CD4-positive, alpha-beta T cell (primary cell): ENCODE results near the gene FSCN2. TPM values are rescaled to one million over a fixed set of nuclear protein-coding genes. Genes with fewer than 3 reads are reported as not detected.

Source experiments
- ATAC-seq: fragments of 200-7000 bp; cut with Tn5 transposase; one replicate; pipeline ENCODE4 v1.10.0; 2022; ENCODE audit warnings: mild to moderate bottlenecking; ENCODE audit not compliant: poor library complexity
- CTCF ChIA-PET: fragments of 350-600 bp; sonication (Branson Sonifier 250); formaldehyde crosslinking; loops from one replicate; lab custom pipeline; 2021; ENCODE audit warnings: antibody characterized with exemption, inconsistent platforms; lab: Charles Lee
- POLR2A ChIA-PET: fragments of 350-600 bp; sonication (Branson Sonifier 250); formaldehyde crosslinking; loops from one replicate; lab custom pipeline; 2021; ENCODE audit warnings: antibody characterized with exemption, inconsistent platforms; lab: Charles Lee
- DNase-seq, 14 experiments: peaks; one replicate each; pipeline ENCODE4 v3.0.0-alpha.2; 2013 to 2020; ENCODE audit warnings: mixed read lengths in 2 of 14
- H3K27ac ChIP-seq, 2 donors: one replicate each; pipeline versions ENCODE4 v1.5.1 to v1.7.0; 2013; ENCODE audit warnings: low read length in 2 of 2, low read depth in 1 of 2, mild to moderate bottlenecking in 1 of 2
- H3K27me3 ChIP-seq, 2 experiments: 1 replicate in 1 of 2; 2 replicates in 1 of 2; pipeline versions ENCODE4 v1.6.1 to v1.7.0; 2013; ENCODE audit warnings: low read length in 2 of 2, control low read depth in 1 of 2, mild to moderate bottlenecking in 1 of 2, moderate library complexity in 1 of 2; ENCODE audit not compliant: insufficient read depth in 2 of 2, control insufficient read depth in 1 of 2
- H3K36me3 ChIP-seq: one replicate; pipeline ENCODE4 v1.6.1; 2013; ENCODE audit warnings: low read length, control low read depth; ENCODE audit not compliant: insufficient read depth
- H3K4me1 ChIP-seq: one replicate; pipeline ENCODE4 v1.6.1; 2013; ENCODE audit warnings: low read length, control low read depth; ENCODE audit not compliant: insufficient read depth
- H3K4me3 ChIP-seq: one replicate; pipeline ENCODE4 v1.5.1; 2013; ENCODE audit warnings: mild to moderate bottlenecking, low read length, moderate library complexity
- H3K9me3 ChIP-seq, 2 experiments: 1 replicate in 1 of 2; 2 replicates in 1 of 2; pipeline versions ENCODE4 v1.6.1 to v1.7.0; 2013; ENCODE audit warnings: low read length in 2 of 2, mild to moderate bottlenecking in 2 of 2, control low read depth in 1 of 2, moderate library complexity in 1 of 2; ENCODE audit not compliant: control insufficient read depth in 1 of 2, insufficient read depth in 1 of 2
- H3K27ac Mint-ChIP-seq: one replicate; pipeline ENCODE4 v1.8.0; 2020; ENCODE audit warnings: mixed read lengths
- H3K27me3 Mint-ChIP-seq: one replicate; pipeline ENCODE4 v1.8.0; 2021; ENCODE audit warnings: mixed read lengths
- H3K36me3 Mint-ChIP-seq: one replicate; pipeline ENCODE4 v1.8.0; 2021; ENCODE audit warnings: low read depth, mixed read lengths
- H3K4me1 Mint-ChIP-seq: one replicate; pipeline ENCODE4 v1.8.0; 2021; ENCODE audit warnings: low read depth, mixed read lengths
- H3K4me3 Mint-ChIP-seq: one replicate; pipeline ENCODE4 v1.8.0; 2020; ENCODE audit warnings: mild to moderate bottlenecking, mixed read lengths
- H3K9me3 Mint-ChIP-seq: one replicate; pipeline ENCODE4 v1.8.0; 2020; ENCODE audit warnings: mixed read lengths
- CTCF ChIP-seq: fragments of 200-600 bp; IDR thresholded peaks from one replicate; pipeline ENCODE4 v1.8.0; 2022; ENCODE audit warnings: antibody characterized with exemption, mild to moderate bottlenecking
- intact Hi-C, 2 experiments: fragments of 100-400 bp; cut with DNase I in 1 of 2; cut with micrococcal nuclease in 1 of 2; formaldehyde crosslinking; loops; one replicate each; pipeline versions ENCODE4 v1.15.1 to v1.9.0; 2023 to 2025; cut with DNase I, micrococcal nuclease
- total RNA-seq, 174 experiments: library from RNA in 2 of 174; stranded (reverse) in 2 of 174; gene quantifications; one replicate each; pipeline ENCODE4 v1.2.3 and lab custom pipeline; 2021 to 2026

FSCN2 gene
- total RNA-seq, 2 experiments from 2014 or later: 1.0 to 1.1 TPM

GRCh38 chr17:81524865-81525159 is 3.4 kb upstream of the FSCN2 start:
- POLR2A ChIA-PET: interaction anchor here (1.1 kb wide), 1 partner anchor 15 kb away, joined by 3 read pairs; no protein-coding TSS in a partner anchor
- Mint-ChIP-seq H3K9me3 (no peaks in the 10 kb centered on the region), H3K4me3 (no peak overlapping the region), H3K4me1 (no peaks in the 10 kb centered on the region), H3K36me3 (no peaks in the 10 kb centered on the region), H3K27ac (no peak overlapping the region), H3K27me3 (peaks cover 6% of the 10 kb centered on the region)
- no peak for DNase-seq
- Histone ChIP-seq H3K36me3 (no peaks in the 10 kb centered on the region), H3K4me3 (no peak overlapping the region), H3K4me1 (peaks cover 4% of the 10 kb centered on the region), H3K27ac (no peak overlapping the region), H3K27me3 (peaks cover 17 to 24% of the 10 kb centered on the region in 2 experiments), H3K9me3 (peaks cover 0 to 8% of the 10 kb centered on the region in 2 experiments)
- TF ChIP-seq CTCF: no peak
- intact Hi-C loops: no loop called here
- CTCF ChIA-PET: no interaction called here
- ATAC-seq: no peak

DNA sequence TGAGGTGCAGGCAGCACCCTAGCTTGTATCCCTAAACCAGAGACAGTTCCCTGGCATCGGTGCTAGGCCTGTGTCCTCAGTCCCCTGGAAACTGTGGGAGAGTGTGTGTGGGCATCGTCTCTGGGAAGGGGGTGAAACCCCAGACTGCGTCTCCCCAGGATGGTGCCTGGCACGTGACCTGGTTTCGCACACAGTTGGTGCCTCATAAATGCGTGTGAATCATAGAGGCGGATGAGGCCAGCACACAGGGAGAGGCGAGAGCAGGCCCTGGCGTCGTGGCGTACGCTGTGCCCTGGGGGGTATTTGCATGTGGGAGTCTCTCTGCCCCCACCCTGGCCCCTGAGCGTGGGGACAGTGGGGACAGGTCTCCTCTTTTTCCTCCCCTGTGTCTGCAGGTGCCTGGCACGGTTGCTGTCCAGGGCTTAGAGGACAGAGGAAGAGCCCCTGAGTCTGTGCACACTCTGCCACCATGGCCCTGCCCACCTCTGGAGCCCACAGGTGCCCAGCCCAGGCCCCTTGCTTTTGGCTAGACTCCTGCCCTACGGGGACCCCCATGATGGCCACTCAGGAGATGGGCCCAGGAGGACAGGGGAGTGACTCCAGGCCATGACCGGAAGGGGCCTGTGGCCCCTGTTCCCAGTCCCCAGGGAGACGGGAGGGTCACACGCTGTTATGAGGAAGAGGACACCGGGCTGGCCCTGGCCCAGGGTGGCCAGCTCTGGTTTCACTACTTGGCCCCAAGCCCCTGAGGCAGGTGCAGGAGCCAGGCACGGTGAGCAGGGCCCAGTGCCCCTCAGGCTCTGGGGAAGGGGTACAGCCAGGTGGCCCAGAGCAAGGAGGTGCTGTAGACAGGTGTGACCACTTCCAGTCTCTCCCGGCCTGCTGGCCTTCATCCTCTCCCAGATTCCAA is 1.3 kb upstream of the FSCN2 start:
- ATAC-seq: no peak
- no peaks in the 10 kb centered on the region for H3K4me1 Mint-ChIP-seq
- H3K36me3 ChIP-seq: no peaks in the 10 kb centered on the region
- H3K27ac Mint-ChIP-seq: no peak overlapping the region
- H3K4me3 Mint-ChIP-seq: no peak overlapping the region
- no peaks in the 10 kb centered on the region for H3K4me1 ChIP-seq
- peaks cover 6% of the 10 kb centered on the region for H3K27me3 Mint-ChIP-seq
- H3K27ac ChIP-seq: no peak overlapping the region
- no peak for TF ChIP-seq CTCF
- peaks cover 0 to 8% of the 10 kb centered on the region in 2 experiments for H3K9me3 ChIP-seq
- no peak overlapping the region for H3K4me3 ChIP-seq
- no peak for DNase-seq
- POLR2A ChIA-PET: no interaction called here
- H3K27me3 ChIP-seq: peaks cover 17 to 24% of the 10 kb centered on the region in 2 experiments
- no peaks in the 10 kb centered on the region for H3K36me3 Mint-ChIP-seq
- CTCF ChIA-PET: no interaction called here
- intact Hi-C loops: no loop called here
- H3K9me3 Mint-ChIP-seq: no peaks in the 10 kb centered on the region

GRCh38 chr17:81528384-81528650 is 140 bp downstream of the FSCN2 start:
- CTCF ChIA-PET: no interaction called here
- no peak for ATAC-seq
- TF ChIP-seq CTCF: no peak
- Mint-ChIP-seq H3K4me1 (no peaks in the 10 kb centered on the region), H3K36me3 (no peaks in the 10 kb centered on the region), H3K27ac (no peak overlapping the region), H3K27me3 (peaks cover 9% of the 10 kb centered on the region), H3K9me3 (no peaks in the 10 kb centered on the region), H3K4me3 (no peak overlapping the region)
- Histone ChIP-seq H3K27me3 (peaks cover 14 to 27% of the 10 kb centered on the region in 2 experiments), H3K9me3 (peaks cover 0 to 13% of the 10 kb centered on the region in 2 experiments), H3K27ac (no peak overlapping the region), H3K4me3 (no peak overlapping the region), H3K4me1 (no peaks in the 10 kb centered on the region), H3K36me3 (no peaks in the 10 kb centered on the region)
- POLR2A ChIA-PET: no interaction called here
- intact Hi-C loops: no loop called here
- no peak for DNase-seq
